HCT116 (cell line): ENCODE measurements around the gene CD69. TPM values are rescaled to one million over a fixed set of nuclear protein-coding genes. Genes with fewer than 3 reads are reported as not detected.

ENCODE experiments used
- ATAC-seq: fragments of 200-7000 bp; cut with Tn5 transposase; 2 replicates; pipeline ENCODE4 v1.9.1; 2020; ENCODE audit warnings: mild to moderate bottlenecking, moderate library complexity
- BruUV-seq: library from RNA; stranded (reverse); fragments of 400-500 nt; replicated peaks from 2 replicates; lab custom pipeline; 2021; lab: Mats Ljungman, UMichigan
- CTCF ChIA-PET: fragments of 300-600 bp; sonication (Branson Sonifier 250); formaldehyde crosslinking; loops from one replicate; lab custom pipeline; 2021; ENCODE audit warnings: antibody characterized with exemption; lab: Charles Lee
- POLR2A ChIA-PET: fragments of 300-600, 350-600 bp; sonication (Branson Sonifier 250); formaldehyde crosslinking; loops from one replicate; lab custom pipeline; 2021; ENCODE audit warnings: antibody characterized with exemption; lab: Charles Lee
- RAD21 ChIA-PET, 2 experiments: fragments of 300-600 bp; sonication (Branson Sonifier 250); formaldehyde crosslinking; loops; one replicate each; lab custom pipeline; 2023; ENCODE audit warnings: low total read pairs in 2 of 2; ENCODE audit not compliant: uncharacterized antibody in 2 of 2, unreplicated experiment in 2 of 2, low non-redundant PET in 1 of 2; lab: Charles Lee
- DNase-seq: peaks from one replicate; pipeline ENCODE4 v3.0.0-alpha.2; 2010; ENCODE audit warnings: low read depth, low spot score
- H2AFZ ChIP-seq: fragments of 200-600 bp; shearing (Covaris generic), sonication (generic); 2 replicates; pipeline ENCODE4 v1.6.1; 2017; ENCODE audit warnings: low read depth, mixed run types, mixed read lengths, antibody characterized with exemption, low read length; ENCODE audit not compliant: poor library complexity, severe bottlenecking
- H3K27ac ChIP-seq: 2 replicates; pipeline ENCODE4 v1.5.1; 2012; ENCODE audit warnings: low read depth, low read length
- H3K27me3 ChIP-seq: fragments of 200-600 bp; sonication (generic); 2 replicates; pipeline ENCODE4 v1.6.1; 2016; ENCODE audit warnings: mixed run types, low read length, mixed read lengths; ENCODE audit not compliant: insufficient read depth
- H3K36me3 ChIP-seq, 2 experiments: fragments of 200-500 bp in 1 of 2; fragments of 200-600 bp in 1 of 2; sonication (Bioruptor generic) in 1 of 2; sonication (generic) in 1 of 2; 2 replicates each; pipeline versions ENCODE4 v1.5.1 to v1.6.1; 2014 to 2016; ENCODE audit warnings: low read length in 2 of 2, inconsistent platforms in 1 of 2, mixed read lengths in 1 of 2, mixed run types in 1 of 2; ENCODE audit not compliant: insufficient read depth in 2 of 2, control insufficient read depth in 1 of 2
- H3K4me1 ChIP-seq, 2 experiments: fragments of 200-600 bp in 1 of 2; sonication (generic) in 1 of 2; 2 replicates each; pipeline versions ENCODE4 v1.5.1 to v1.6.1; 2012 to 2017; ENCODE audit warnings: low read length in 2 of 2, inconsistent platforms in 1 of 2, mild to moderate bottlenecking in 1 of 2, mixed read lengths in 1 of 2, mixed run types in 1 of 2, moderate library complexity in 1 of 2; ENCODE audit not compliant: insufficient read depth in 2 of 2, control insufficient read depth in 1 of 2
- H3K4me2 ChIP-seq: fragments of 200-600 bp; sonication (generic); 2 replicates; pipeline ENCODE4 v1.6.1; 2017; ENCODE audit warnings: mixed run types, low read length, mixed read lengths
- H3K4me3 ChIP-seq, 2 experiments: fragments of 200-600 bp in 1 of 2; sonication (generic) in 1 of 2; replicated peaks in 1 of 2; 2 replicates each; pipeline ENCODE4 v1.5.1; 2011 to 2016; ENCODE audit warnings: low read length in 2 of 2, control low read depth in 1 of 2, low read depth in 1 of 2, mild to moderate bottlenecking in 1 of 2, mixed read lengths in 1 of 2, mixed run types in 1 of 2
- H3K79me2 ChIP-seq: fragments of 200-600 bp; sonication (generic); 2 replicates; pipeline ENCODE4 v1.6.1; 2017; ENCODE audit warnings: mild to moderate bottlenecking, mixed run types, low read length, moderate library complexity, mixed read lengths; ENCODE audit not compliant: insufficient read depth
- H3K9ac ChIP-seq: fragments of 200-600 bp; sonication (generic); 2 replicates; pipeline ENCODE4 v1.6.1; 2016; ENCODE audit warnings: low read length, mixed read lengths
- H3K9me2 ChIP-seq: fragments of 200-600 bp; sonication (generic), shearing (Covaris generic); 2 replicates; pipeline ENCODE4 v1.6.1; 2017; ENCODE audit warnings: mixed run types, mild to moderate bottlenecking, moderate library complexity; ENCODE audit not compliant: insufficient read depth
- H3K9me3 ChIP-seq, 2 experiments: fragments of 200-500 bp in 1 of 2; fragments of 200-600 bp in 1 of 2; sonication (Bioruptor generic) in 1 of 2; sonication (generic) in 1 of 2; 2 replicates each; pipeline ENCODE4 v1.6.1; 2014 to 2017; ENCODE audit warnings: low read length in 2 of 2, mixed read lengths in 2 of 2, inconsistent platforms in 1 of 2, low read depth in 1 of 2, mild to moderate bottlenecking in 1 of 2, mixed run types in 1 of 2, moderate library complexity in 1 of 2; ENCODE audit not compliant: control insufficient read depth in 1 of 2, insufficient read depth in 1 of 2
- H4K20me1 ChIP-seq: fragments of 200-600 bp; sonication (generic), shearing (Covaris generic); 2 replicates; pipeline ENCODE4 v1.6.1; 2017; ENCODE audit warnings: mixed run types, mild to moderate bottlenecking, moderate library complexity; ENCODE audit not compliant: insufficient read depth
- CBX3 ChIP-seq: IDR thresholded peaks from 2 replicates; pipeline ENCODE4 v1.6.1; 2012; ENCODE audit warnings: low read depth
- CEBPB ChIP-seq: IDR thresholded peaks from 2 replicates; pipeline ENCODE4 v1.6.1; 2012; ENCODE audit warnings: low read depth
- EGR1 ChIP-seq: IDR thresholded peaks from 2 replicates; pipeline ENCODE4 v1.6.1; 2012; ENCODE audit warnings: low read depth
- EZH2phosphoT487 ChIP-seq: fragments of 200-600 bp; IDR thresholded peaks from 2 replicates; pipeline ENCODE4 v1.6.1; 2018; ENCODE audit warnings: antibody characterized with exemption, borderline replicate concordance
- JUND ChIP-seq: IDR thresholded peaks from 2 replicates; pipeline ENCODE4 v1.6.1; 2012
- MAX ChIP-seq: IDR thresholded peaks from 2 replicates; pipeline ENCODE4 v1.6.1; 2012
- POLR2AphosphoS5 ChIP-seq: IDR thresholded peaks from 2 replicates; pipeline ENCODE4 v1.6.1; 2011; ENCODE audit warnings: mild to moderate bottlenecking, low read depth, low read length, moderate library complexity
- RAD21 ChIP-seq: IDR thresholded peaks from 2 replicates; pipeline ENCODE4 v1.6.1; 2012; ENCODE audit warnings: low read depth, mild to moderate bottlenecking
- SRF ChIP-seq: IDR thresholded peaks from 2 replicates; pipeline ENCODE4 v1.6.1; 2012; ENCODE audit warnings: low read depth
- TCF7L2 ChIP-seq: IDR thresholded peaks from 2 replicates; pipeline ENCODE4 v1.7.0; 2011; ENCODE audit warnings: borderline replicate concordance, inconsistent platforms; ENCODE audit not compliant: insufficient read depth, insufficient read length; ENCODE audit errors: extremely low read depth
- ZNF274 ChIP-seq: fragments of 200-500 bp; sonication (Bioruptor generic); IDR thresholded peaks from 2 replicates; pipeline ENCODE4 v1.6.1; 2014; ENCODE audit warnings: mild to moderate bottlenecking, low read depth, low read length, inconsistent platforms
- intact Hi-C: fragments of 100-400 bp; cut with micrococcal nuclease; formaldehyde crosslinking; loops from 2 replicates; pipeline ENCODE4 v1.10.0; 2022
- total RNA-seq: library from RNA; stranded (reverse); gene quantifications from one replicate; pipeline ENCODE4 v1.2.1, GENCODE V29; 2021; ENCODE audit not compliant: unreplicated experiment
- TF ChIP-seq, protein P1 (sequence below): IDR thresholded peaks from 2 replicates; pipeline ENCODE4 v1.6.1; 2012

CD69 gene
- total RNA-seq, 1 experiment from 2014 or later: not detected

DNA sequence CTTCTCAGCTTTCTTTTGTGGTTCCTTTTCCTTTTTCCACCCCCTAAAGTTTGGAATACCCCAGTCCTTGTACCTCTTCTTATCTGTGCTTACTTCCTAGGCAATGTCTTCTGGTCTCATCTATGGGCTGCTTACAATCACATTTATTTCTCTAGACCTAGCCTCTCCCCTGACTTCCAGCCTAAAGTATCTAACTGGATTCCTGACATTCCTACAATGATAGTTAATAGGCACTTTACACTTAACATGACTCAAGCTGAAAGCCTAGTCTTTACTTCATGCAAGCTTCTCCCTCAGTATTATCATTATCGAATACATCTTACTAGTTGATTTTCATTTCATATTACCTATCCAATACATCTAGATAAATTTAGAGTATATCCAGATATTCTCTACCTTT lies 49.0 kb downstream of the CD69 start:
- no peak for TF ChIP-seq RAD21
- no peak for TF ChIP-seq ZNF274
- no peak for TF ChIP-seq EGR1
- no peak for TF ChIP-seq JUND
- TF ChIP-seq CBX3: no peak
- no peak for TF ChIP-seq TCF7L2
- DNase-seq (no peak), ATAC-seq (no peak)
- Histone ChIP-seq H3K4me1 (no peaks in the 10 kb centered on the region), H3K27ac (no peak overlapping the region), H3K79me2 (no peaks in the 10 kb centered on the region), H3K27me3 (no peaks in the 10 kb centered on the region), H3K36me3 (no peaks in the 10 kb centered on the region), H3K9me3 (no peaks in the 10 kb centered on the region), H3K4me2 (no peak overlapping the region), H2AFZ (no peak overlapping the region), H4K20me1 (no peaks in the 10 kb centered on the region), H3K4me3 (no peak overlapping the region), H3K9ac (no peak overlapping the region), H3K9me2 (no peaks in the 10 kb centered on the region)
- POLR2A ChIA-PET: no interaction called here
- BruUV-seq: no TSS peak
- intact Hi-C loops: no loop called here
- CTCF ChIA-PET: interaction anchor here (0.8 to 0.9 kb wide), 2 partner anchors 13 to 31 kb away, joined by 3 read pairs; no protein-coding TSS in a partner anchor
- RAD21 ChIA-PET: no interaction called here

DNA sequence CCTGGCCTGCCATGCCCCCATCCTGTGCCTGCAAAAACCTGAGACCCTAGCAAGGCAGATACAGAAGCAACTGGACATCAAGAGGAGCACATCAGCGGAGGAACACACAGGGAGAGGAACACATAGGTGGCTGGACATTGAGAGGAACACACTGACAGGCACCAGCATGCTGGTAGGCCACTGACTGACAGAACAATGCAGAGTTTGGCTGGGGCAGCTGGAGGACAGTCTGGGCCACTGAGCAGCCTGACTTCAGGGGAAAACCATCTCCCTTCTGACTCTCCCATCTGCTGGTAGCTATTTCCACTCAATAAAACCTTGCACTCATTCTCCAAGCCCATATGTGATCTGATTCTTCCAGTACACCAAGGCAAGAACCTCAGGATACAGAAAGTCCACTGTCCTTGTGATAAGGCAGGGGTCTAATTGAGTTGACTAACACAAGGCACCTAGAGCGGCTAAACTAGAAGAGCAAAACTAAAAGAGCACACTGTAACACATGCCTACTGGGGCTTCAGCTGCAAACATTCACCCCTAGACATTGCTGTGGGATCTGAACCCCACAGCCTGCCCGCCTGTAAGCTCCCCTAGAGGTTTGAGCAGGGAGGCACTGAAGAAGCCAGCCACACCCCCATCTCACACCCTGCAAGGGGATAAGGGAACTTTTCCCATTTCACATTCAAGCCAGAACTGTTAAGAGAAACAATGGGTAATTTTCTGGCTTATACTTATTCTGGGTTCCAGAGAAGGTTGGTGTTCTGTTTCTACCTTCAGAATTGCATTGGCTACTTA lies 49.9 kb downstream of the CD69 start:
- Histone ChIP-seq H3K9me2 (no peaks in the 10 kb centered on the region), H3K79me2 (no peaks in the 10 kb centered on the region), H3K4me3 (no peak overlapping the region), H3K36me3 (no peaks in the 10 kb centered on the region), H3K4me1 (no peaks in the 10 kb centered on the region), H3K27ac (no peak overlapping the region), H4K20me1 (no peaks in the 10 kb centered on the region), H3K27me3 (no peaks in the 10 kb centered on the region), H2AFZ (no peak overlapping the region), H3K4me2 (no peak overlapping the region), H3K9me3 (no peaks in the 10 kb centered on the region), H3K9ac (no peak overlapping the region)
- BruUV-seq: no TSS peak
- no peak for ATAC-seq
- ChIA-PET POLR2A (no interaction called here), CTCF (interaction anchor here (0.8 to 0.9 kb wide), 2 partner anchors 14 to 32 kb away, joined by 3 read pairs; no protein-coding TSS in a partner anchor), RAD21 (no interaction called here)
- intact Hi-C loops: no loop called here
- no peak for DNase-seq
- TF ChIP-seq MAX (no peak), POLR2AphosphoS5 (no peak), SRF (no peak), CEBPB (no peak), EZH2phosphoT487 (no peak)
- TF ChIP-seq, protein P1, sequence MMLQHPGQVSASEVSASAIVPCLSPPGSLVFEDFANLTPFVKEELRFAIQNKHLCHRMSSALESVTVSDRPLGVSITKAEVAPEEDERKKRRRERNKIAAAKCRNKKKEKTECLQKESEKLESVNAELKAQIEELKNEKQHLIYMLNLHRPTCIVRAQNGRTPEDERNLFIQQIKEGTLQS: no peak
